ENCODE data around the gene HDGFL2. TPM values are rescaled to one million over a fixed set of nuclear protein-coding genes. Genes with fewer than 3 reads are reported as not detected.
A peak's percentile ranks its signal among the peaks of the same experiment; 100 is the strongest.
"Not testable (repeated sequence)": the region's sequence is repeated elsewhere in the genome, so short reads cannot be mapped to it uniquely, and the experiment has no call there.

The HDGFL2 gene
- total and polyA plus RNA-seq, 2 donors from 2014 or later: 37.8 to 38.8 TPM

GRCh38 chr19:4539693-4540581, 67.8 kb downstream of the HDGFL2 start, which contains the start of gene LRG1:
LRG1 (minus strand) TSS chr19:4540036; CDS start chr19:4540013, 23 bp downstream.
- Histone ChIP-seq H3K9me3 (ENCODE audit: control insufficient read depth in 2 of 3, insufficient read depth in 1 of 3, low read length in 3 of 3) (no peaks in the 10 kb centered on the region), H3K36me3 (ENCODE audit: control insufficient read depth in 2 of 3, insufficient read depth in 3 of 3, low read length in 3 of 3) (no peaks in the 10 kb centered on the region), H3K4me1 (ENCODE audit: control insufficient read depth in 2 of 3, insufficient read depth in 2 of 3, low read depth in 1 of 3, low read length in 3 of 3) (peaks cover 0 to 2% (median 0%) of the 10 kb centered on the region in 3 donors), H3K27me3 (ENCODE audit: control insufficient read depth, insufficient read depth, low read length) (no peaks in the 10 kb centered on the region), H3K9ac (ENCODE audit: low read length in 3 of 3) (no peak within 1 kb of the TSS), H3K4me3 (ENCODE audit: low read length in 3 of 3) (no peak within 1 kb of the TSS), H3K27ac (ENCODE audit: low read depth in 2 of 2, low read length in 2 of 2) (no peak within 1 kb of the TSS)
- FAIRE-seq (no peak), DNase-seq (peak in 4 of 5 donors; percentile 33 to 91 (median 46))
- no peak for TF ChIP-seq CTCF (IDR thresholded peaks at IDR 0.05; ENCODE audit: borderline replicate concordance, extremely low read depth, insufficient read depth)
- intact Hi-C loops (cut with DNase I): no loop called here

- no peak for FAIRE-seq
- Histone ChIP-seq H3K9me3 (ENCODE audit: control insufficient read depth in 2 of 3, insufficient read depth in 1 of 3, low read length in 3 of 3) (no peaks in the 10 kb centered on the region), H3K9ac (ENCODE audit: low read length in 3 of 3) (no peak overlapping the region), H3K27ac (ENCODE audit: low read depth in 2 of 2, low read length in 2 of 2) (no peak overlapping the region), H3K4me3 (ENCODE audit: low read length in 3 of 3) (no peak overlapping the region), H3K4me1 (ENCODE audit: control insufficient read depth in 2 of 3, insufficient read depth in 2 of 3, low read depth in 1 of 3, low read length in 3 of 3) (peaks cover 0 to 2% (median 0%) of the 10 kb centered on the region in 3 donors), H3K36me3 (ENCODE audit: control insufficient read depth in 2 of 3, insufficient read depth in 3 of 3, low read length in 3 of 3) (no peaks in the 10 kb centered on the region), H3K27me3 (ENCODE audit: control insufficient read depth, insufficient read depth, low read length) (no peaks in the 10 kb centered on the region)
- no peak for TF ChIP-seq CTCF (IDR thresholded peaks at IDR 0.05; ENCODE audit: borderline replicate concordance, extremely low read depth, insufficient read depth)
- DNase-seq: no peak
- intact Hi-C loops (cut with DNase I): no loop called here
Observed at GRCh38 chr19:4541114-4541805, 69.2 kb downstream of the HDGFL2 start.

- FAIRE-seq: not testable (repeated sequence)
Observed at GRCh38 chr19:4541806-4542145, 69.7 kb downstream of the HDGFL2 start.

More at GRCh38 chr19:4541806-4542145, 69.7 kb downstream of the HDGFL2 start:
- intact Hi-C loops (cut with DNase I); H3K27ac ChIP-seq (ENCODE audit: low read depth in 2 of 2, low read length in 2 of 2); H3K36me3 ChIP-seq (ENCODE audit: control insufficient read depth in 2 of 3, insufficient read depth in 3 of 3, low read length in 3 of 3); H3K4me3 ChIP-seq (ENCODE audit: low read length in 3 of 3); H3K9ac ChIP-seq (ENCODE audit: low read length in 3 of 3); DNase-seq; H3K27me3 ChIP-seq (ENCODE audit: control insufficient read depth, insufficient read depth, low read length); H3K4me1 ChIP-seq (ENCODE audit: control insufficient read depth in 2 of 3, insufficient read depth in 2 of 3, low read depth in 1 of 3, low read length in 3 of 3); H3K9me3 ChIP-seq (ENCODE audit: control insufficient read depth in 2 of 3, insufficient read depth in 1 of 3, low read length in 3 of 3): not testable (repeated sequence)
